ENCODE measurements around the gene TTR. TPM values are rescaled to one million over a fixed set of nuclear protein-coding genes. Genes with fewer than 3 reads are reported as not detected.

TTR gene
- polyA plus RNA-seq, 1 of the 3 experiments (the other 2 are of a cell fraction), result not detected

- no peak for DNase-seq
- no peak overlapping the region for H3K4me2 ChIP-seq
- no peak overlapping the region for H2AFZ ChIP-seq (ENCODE audit: low read depth)
- WGBS (ENCODE audit: low lambda C conversion rate), result 91% methylated on average over 5 of the region's 5 CpGs
- H3K9ac ChIP-seq, result no peak overlapping the region
- H3K79me2 ChIP-seq (ENCODE audit: insufficient read depth), result no peaks in the 10 kb centered on the region
- no peaks in the 10 kb centered on the region for H3K36me3 ChIP-seq (replicated peaks in 1 of 2; ENCODE audit: control insufficient read depth in 1 of 2, insufficient read depth in 2 of 2, low read length in 1 of 2)
- H3K27me3 ChIP-seq (ENCODE audit: insufficient read depth), result no peaks in the 10 kb centered on the region
- ChIA-PET POLR2A (no interaction called here), CTCF (interaction anchor here (1.0 kb wide), 1 partner anchor 103 kb away, joined by 5 read pairs; no protein-coding TSS in a partner anchor)
- H4K20me1 ChIP-seq (ENCODE audit: insufficient read depth), result no peaks in the 10 kb centered on the region
- H3K9me2 ChIP-seq, result no peaks in the 10 kb centered on the region
- no peaks in the 10 kb centered on the region; a peak in 1 of 4 replicates for H3K4me1 ChIP-seq (ENCODE audit: control insufficient read depth in 1 of 2, insufficient read depth in 2 of 2, low read depth in 1 of 2, low read length in 1 of 2)
- TF ChIP-seq MAX (IDR thresholded peaks at IDR 0.05; ENCODE audit: low read depth) (no peak), GATA2 (CRISPR knock-in tag; IDR thresholded peaks at IDR 0.05) (no peak)
- H3K9me3 ChIP-seq, result no peaks in the 10 kb centered on the region
- no peak overlapping the region for H3K4me3 ChIP-seq (ENCODE audit: low read depth in 2 of 2, low read length in 1 of 2)
- no peak overlapping the region for H3K27ac ChIP-seq (ENCODE audit: low read depth in 2 of 2, low read length in 1 of 2)
- H3F3A ChIP-seq (replicated peaks; ENCODE audit: insufficient read depth), result no peaks in the 10 kb centered on the region
These were observed 27.1 kb downstream of the TTR start for GRCh38 chr18:31618801-31619200.

DNA sequence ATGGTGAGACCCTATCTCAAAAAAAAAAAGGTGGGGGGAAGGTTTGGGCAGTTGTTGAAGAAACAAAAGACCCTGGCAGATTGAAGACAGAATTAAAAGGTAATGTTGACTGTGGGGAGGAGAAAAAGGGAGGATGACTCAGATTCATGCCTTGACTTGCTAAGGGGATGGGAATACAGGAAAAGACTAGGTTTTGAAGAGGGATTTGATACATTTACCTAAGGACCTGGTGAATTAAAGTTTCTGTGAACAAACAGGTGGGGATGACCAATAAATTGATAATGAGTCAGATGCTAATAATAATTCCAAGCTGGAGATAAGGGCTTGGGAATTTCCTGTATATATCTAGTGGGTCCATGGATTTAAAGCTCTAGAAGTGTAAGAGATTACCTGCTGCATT, 27.6 kb downstream of the TTR start:
- POLR2A ChIA-PET, result no interaction called here

DNA sequence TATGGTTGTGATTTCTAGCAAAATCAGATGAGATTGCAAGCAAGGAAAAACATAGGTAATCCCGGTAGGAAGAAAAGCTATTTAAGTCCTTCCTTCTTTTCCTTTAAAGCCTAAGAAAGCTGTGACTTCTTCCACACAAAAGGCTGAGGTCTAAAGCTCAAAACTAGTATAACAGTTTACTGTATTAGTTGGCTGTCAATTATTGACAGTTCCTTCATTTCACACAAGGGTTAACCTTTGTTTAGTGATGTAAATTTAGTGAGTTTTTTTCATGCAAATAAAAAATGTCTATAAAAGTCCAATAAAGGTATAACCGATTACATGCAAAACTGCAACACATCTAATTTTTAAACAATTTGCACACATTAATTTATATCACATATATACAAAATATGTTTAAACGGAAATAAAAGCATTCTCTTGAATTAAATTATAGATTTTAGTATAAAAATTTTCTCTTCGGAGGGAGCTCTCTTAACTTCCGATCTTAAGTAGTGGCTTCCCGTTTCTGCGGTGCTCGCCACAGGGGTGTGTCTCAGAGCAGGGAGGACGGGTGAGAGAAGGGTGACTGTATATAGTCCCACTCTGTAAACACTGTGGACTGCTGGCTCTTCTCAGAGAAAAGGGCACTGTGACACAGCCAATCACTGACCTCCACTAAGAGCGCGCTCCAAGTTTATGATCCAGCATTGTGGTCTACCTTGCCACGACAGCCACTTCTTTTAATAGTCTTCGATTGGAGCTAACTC, 33.4 kb downstream of the TTR start:
- Histone ChIP-seq H3K9ac (no peak overlapping the region), H3K79me2 (ENCODE audit: insufficient read depth) (no peaks in the 10 kb centered on the region), H3K4me1 (ENCODE audit: control insufficient read depth in 1 of 2, insufficient read depth in 2 of 2, low read depth in 1 of 2, low read length in 1 of 2) (no peaks in the 10 kb centered on the region), H3K4me2 (no peak overlapping the region), H3K36me3 (replicated peaks in 1 of 2; ENCODE audit: control insufficient read depth in 1 of 2, insufficient read depth in 2 of 2, low read length in 1 of 2) (no peaks in the 10 kb centered on the region), H3F3A (replicated peaks; ENCODE audit: insufficient read depth) (no peaks in the 10 kb centered on the region), H3K4me3 (ENCODE audit: low read depth in 2 of 2, low read length in 1 of 2) (no peak overlapping the region), H3K9me3 (no peaks in the 10 kb centered on the region; the same call in 1 of the 2 replicates), H3K9me2 (no peaks in the 10 kb centered on the region), H3K27me3 (ENCODE audit: insufficient read depth) (no peaks in the 10 kb centered on the region), H4K20me1 (ENCODE audit: insufficient read depth) (no peaks in the 10 kb centered on the region), H2AFZ (ENCODE audit: low read depth) (no peak overlapping the region), H3K27ac (ENCODE audit: low read depth in 2 of 2, low read length in 1 of 2) (no peak overlapping the region)
- TF ChIP-seq TEAD4 (IDR thresholded peaks at IDR 0.05; ENCODE audit: borderline replicate concordance, insufficient read depth) (no peak), MXI1 (IDR thresholded peaks at IDR 0.05; ENCODE audit: low read depth, low read length) (no peak), REST (IDR thresholded peaks at IDR 0.05; ENCODE audit: low read depth, low read length) (no peak)
- TF ChIP-seq, protein P1, sequence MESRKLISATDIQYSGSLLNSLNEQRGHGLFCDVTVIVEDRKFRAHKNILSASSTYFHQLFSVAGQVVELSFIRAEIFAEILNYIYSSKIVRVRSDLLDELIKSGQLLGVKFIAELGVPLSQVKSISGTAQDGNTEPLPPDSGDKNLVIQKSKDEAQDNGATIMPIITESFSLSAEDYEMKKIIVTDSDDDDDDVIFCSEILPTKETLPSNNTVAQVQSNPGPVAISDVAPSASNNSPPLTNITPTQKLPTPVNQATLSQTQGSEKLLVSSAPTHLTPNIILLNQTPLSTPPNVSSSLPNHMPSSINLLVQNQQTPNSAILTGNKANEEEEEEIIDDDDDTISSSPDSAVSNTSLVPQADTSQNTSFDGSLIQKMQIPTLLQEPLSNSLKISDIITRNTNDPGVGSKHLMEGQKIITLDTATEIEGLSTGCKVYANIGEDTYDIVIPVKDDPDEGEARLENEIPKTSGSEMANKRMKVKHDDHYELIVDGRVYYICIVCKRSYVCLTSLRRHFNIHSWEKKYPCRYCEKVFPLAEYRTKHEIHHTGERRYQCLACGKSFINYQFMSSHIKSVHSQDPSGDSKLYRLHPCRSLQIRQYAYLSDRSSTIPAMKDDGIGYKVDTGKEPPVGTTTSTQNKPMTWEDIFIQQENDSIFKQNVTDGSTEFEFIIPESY (IDR thresholded peaks at IDR 0.05; ENCODE audit: borderline replicate concordance, low read depth), result no peak
- DNase-seq, result no peak
- CTCF ChIA-PET, result interaction anchor here (1.0 kb wide), 1 partner anchor 69 kb away, joined by 3 read pairs; no protein-coding TSS in a partner anchor
- POLR2A ChIA-PET, result no interaction called here
- WGBS (ENCODE audit: low lambda C conversion rate), result 90% methylated on average over 13 of the region's 13 CpGs

More for the DNA sequence above, 27.6 kb downstream of the TTR start:
- no peak overlapping the region for H2AFZ ChIP-seq (ENCODE audit: low read depth)
- no peaks in the 10 kb centered on the region; a peak in 1 of 4 replicates for H3K4me1 ChIP-seq (ENCODE audit: control insufficient read depth in 1 of 2, insufficient read depth in 2 of 2, low read depth in 1 of 2, low read length in 1 of 2)
- DNase-seq, result no peak
- H3K36me3 ChIP-seq (replicated peaks in 1 of 2; ENCODE audit: control insufficient read depth in 1 of 2, insufficient read depth in 2 of 2, low read length in 1 of 2), result no peaks in the 10 kb centered on the region
- H3K9me3 ChIP-seq, result no peaks in the 10 kb centered on the region
- H4K20me1 ChIP-seq (ENCODE audit: insufficient read depth), result no peaks in the 10 kb centered on the region
- no peaks in the 10 kb centered on the region for H3F3A ChIP-seq (replicated peaks; ENCODE audit: insufficient read depth)
- TF ChIP-seq FOXJ3 (CRISPR knock-in tag; IDR thresholded peaks at IDR 0.05), result no peak
- no peak for TF ChIP-seq NRF1 (IDR thresholded peaks at IDR 0.05; ENCODE audit: low read depth, low read length)
- TF ChIP-seq, protein P2, sequence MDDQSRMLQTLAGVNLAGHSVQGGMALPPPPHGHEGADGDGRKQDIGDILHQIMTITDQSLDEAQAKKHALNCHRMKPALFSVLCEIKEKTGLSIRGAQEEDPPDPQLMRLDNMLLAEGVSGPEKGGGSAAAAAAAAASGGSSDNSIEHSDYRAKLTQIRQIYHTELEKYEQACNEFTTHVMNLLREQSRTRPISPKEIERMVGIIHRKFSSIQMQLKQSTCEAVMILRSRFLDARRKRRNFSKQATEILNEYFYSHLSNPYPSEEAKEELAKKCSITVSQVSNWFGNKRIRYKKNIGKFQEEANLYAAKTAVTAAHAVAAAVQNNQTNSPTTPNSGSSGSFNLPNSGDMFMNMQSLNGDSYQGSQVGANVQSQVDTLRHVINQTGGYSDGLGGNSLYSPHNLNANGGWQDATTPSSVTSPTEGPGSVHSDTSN (IDR thresholded peaks at IDR 0.05), result no peak
- no peak for TF ChIP-seq RCOR1 (IDR thresholded peaks at IDR 0.05; ENCODE audit: low read length)
- TF ChIP-seq POLR2AphosphoS5 (IDR thresholded peaks at IDR 0.05; ENCODE audit: low read depth, low read length), result no peak
- CTCF ChIA-PET, result no interaction called here
- no peak overlapping the region for H3K4me2 ChIP-seq
- H3K27me3 ChIP-seq (ENCODE audit: insufficient read depth), result no peaks in the 10 kb centered on the region
- no peaks in the 10 kb centered on the region for H3K79me2 ChIP-seq (ENCODE audit: insufficient read depth)
- H3K4me3 ChIP-seq (ENCODE audit: low read depth in 2 of 2, low read length in 1 of 2), result no peak overlapping the region
- no peak overlapping the region for H3K9ac ChIP-seq
- no peaks in the 10 kb centered on the region for H3K9me2 ChIP-seq
- H3K27ac ChIP-seq (ENCODE audit: low read depth in 2 of 2, low read length in 1 of 2), result no peak overlapping the region
